K562 treated with DMSO at 1 percent for 4 hours (cell line): ENCODE results near the gene ANKRD37. TPM values are rescaled to one million over a fixed set of nuclear protein-coding genes. Genes with fewer than 3 reads are reported as not detected.

Source experiments
- total RNA-seq: library from RNA; unstranded; fragments of 300-600 nt; gene quantifications from 2 replicates; pipeline ENCODE4 v1.2.3, GENCODE V29; 2022; ENCODE audit not compliant: insufficient read depth

The ANKRD37 gene, protein sequence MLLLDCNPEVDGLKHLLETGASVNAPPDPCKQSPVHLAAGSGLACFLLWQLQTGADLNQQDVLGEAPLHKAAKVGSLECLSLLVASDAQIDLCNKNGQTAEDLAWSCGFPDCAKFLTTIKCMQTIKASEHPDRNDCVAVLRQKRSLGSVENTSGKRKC
- total RNA-seq, result 2.4 and 7.9 TPM in 2 replicates

DNA sequence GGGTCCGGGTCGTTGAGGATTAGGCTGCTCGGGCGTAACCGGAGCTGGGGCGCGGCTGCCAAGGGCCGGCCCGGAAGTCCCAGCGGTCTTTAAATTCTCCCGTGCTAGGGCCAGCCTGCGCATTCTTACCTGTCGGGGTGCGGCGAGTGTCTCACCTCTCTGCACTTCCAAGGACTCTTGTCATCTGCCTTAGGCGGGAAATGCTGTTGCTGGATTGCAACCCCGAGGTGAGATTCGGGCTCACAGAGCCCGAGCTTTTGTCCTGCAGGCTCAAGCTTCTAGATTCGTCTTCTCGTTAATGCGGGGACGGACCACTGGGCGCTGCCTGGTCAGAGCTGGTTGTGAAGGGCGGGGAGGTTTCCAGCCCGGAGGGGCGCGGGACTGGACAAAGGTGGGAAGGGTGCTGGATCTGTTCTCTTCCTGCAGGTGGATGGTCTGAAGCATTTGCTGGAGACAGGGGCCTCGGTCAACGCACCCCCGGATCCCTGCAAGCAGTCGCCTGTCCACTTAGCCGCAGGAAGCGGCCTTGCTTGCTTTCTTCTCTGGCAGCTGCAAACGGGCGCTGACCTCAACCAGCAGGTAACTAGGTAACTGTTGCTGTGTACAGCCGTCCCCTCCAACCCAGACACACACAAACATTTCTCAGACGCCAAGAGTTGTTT is at the start of gene ANKRD37:
Gene ANKRD37 (plus strand): TSS at position 118 of the 662 bp plus-strand sequence. CDS start 83 bp downstream, at position 201.

DNA sequence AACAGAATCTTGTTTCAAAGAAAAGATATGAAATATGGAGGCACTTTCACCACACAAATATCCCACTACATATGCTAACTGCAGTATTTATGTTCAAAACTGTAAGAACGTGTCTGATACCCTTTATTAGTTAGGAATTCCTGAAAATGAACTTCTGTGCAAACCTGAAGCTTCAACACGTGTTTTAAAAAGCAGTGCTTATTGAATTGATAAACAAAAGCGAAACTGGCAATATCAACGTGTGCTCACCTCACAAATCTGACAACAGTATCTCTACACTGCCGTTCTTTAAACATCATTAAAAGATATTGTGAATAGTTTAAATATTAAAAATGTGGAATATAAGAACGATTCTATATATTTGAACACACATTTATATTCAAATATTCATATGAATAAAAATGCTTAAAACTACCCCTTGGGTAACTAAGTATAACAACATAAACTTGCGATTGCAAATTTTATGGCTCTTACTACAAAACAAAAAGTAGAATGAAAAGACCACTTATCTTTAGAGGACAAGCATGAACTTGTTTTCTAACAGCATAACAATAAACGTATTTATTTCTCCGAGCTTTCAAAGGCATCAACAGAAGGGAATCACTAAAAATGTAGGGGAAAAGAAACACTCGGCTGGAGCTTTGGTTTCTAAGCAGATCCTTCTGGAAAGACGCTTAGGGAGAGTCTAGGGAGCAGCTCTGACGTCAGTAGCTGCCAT is 1.2 kb upstream of the ANKRD37 start, which contains the start of gene LRP2BP:
Gene LRP2BP (minus strand): TSS at position 687 of the 718 bp plus-strand sequence. CDS start 17,738 bp downstream, outside the sequence.

DNA sequence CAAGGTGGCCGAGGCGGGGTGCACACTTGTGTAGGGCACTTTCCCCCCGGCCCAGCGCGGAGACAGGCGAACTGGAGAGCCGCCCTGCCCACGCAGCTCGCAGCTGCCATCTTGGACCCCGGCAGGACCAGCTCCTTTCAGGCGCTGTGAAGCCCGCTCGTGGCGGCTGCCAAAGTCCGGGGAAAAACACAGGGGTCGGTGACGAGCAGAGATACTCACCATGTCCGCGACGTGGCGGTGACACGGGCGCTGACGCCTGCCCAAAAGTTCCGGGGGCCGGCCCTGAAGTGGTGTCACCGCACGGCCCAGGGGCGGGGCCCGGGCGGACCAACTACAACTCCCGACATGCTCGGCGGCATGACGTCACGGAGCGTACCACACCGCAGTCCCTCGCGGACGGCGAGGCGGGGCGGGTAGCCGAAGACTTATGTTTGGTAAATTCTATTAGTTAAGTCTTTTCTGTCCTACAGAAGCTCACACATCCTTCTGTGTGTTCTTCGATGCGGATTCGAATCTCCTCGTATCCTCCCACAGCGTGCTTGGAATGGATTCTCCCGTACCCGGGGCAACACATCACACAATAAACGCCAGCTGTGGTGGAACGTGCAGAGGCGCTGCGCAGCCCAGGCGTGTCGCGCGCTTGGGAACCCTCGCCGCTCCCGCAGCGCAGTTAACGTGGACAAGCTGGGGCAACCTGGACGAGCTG is 29.2 kb downstream of the ANKRD37 start, which contains the start of gene UFSP2:
Gene UFSP2 (minus strand): TSS at position 318 of the 706 bp plus-strand sequence. CDS start 96 bp downstream, at position 222.

Other genes starting within 250 kb of the ANKRD37 start
- gene CFAP97, start 192.8 kb upstream of the ANKRD37 start, total RNA-seq, result 7.9 and 10.8 TPM in 2 replicates
- gene SNX25, start 187.2 kb upstream of the ANKRD37 start, total RNA-seq, result 8.4 and 11.2 TPM in 2 replicates
- 0.47 TPM in 1 of 2 replicates, not detected in the other for gene LRP2BP, start 917 bp upstream of the ANKRD37 start, total RNA-seq
- gene UFSP2, start 29.1 kb downstream of the ANKRD37 start, total RNA-seq, result 7.1 and 11.9 TPM in 2 replicates
- gene CCDC110, start 74.9 kb downstream of the ANKRD37 start, total RNA-seq, result not detected in 2 replicates
- gene PDLIM3, start 138.7 kb downstream of the ANKRD37 start, total RNA-seq, result not detected in 2 replicates